NCI-H2227 treated with DMSO at 0.1 percent for 48 hours (cell line): Measurements from ENCODE around the gene RAG2.
"Not testable (repeated sequence)": the region's sequence is repeated elsewhere in the genome, so short reads cannot be mapped to it uniquely, and the experiment has no call there.

Experiments
- DNase-seq: peaks from one replicate; lab custom pipeline; 2025; lab: John Stamatoyannopoulos, UW

RAG2 gene

GRCh38 chr11:36600180-36600579, 2.1 kb upstream of the RAG2 start:
- DNase-seq: no peak

GRCh38 chr11:36596880-36597279, 1.2 kb downstream of the RAG2 start:
- DNase-seq: no peak

- DNase-seq: peak; percentile 95
Observed at GRCh38 chr11:36594316-36594989, 3.6 kb downstream of the RAG2 start, which contains the start of gene IFTAP. Gene IFTAP, plus strand, starts transcription at chr11:36594502. Its CDS starts 15,602 bp downstream, at chr11:36610104.

GRCh38 chr11:36591433-36591832, 6.6 kb downstream of the RAG2 start:
- no peak for DNase-seq

GRCh38 chr11:36590513-36590912, 7.5 kb downstream of the RAG2 start:
- DNase-seq: no peak

- no peak for DNase-seq
Observed at GRCh38 chr11:36588099-36588498, 9.9 kb downstream of the RAG2 start.

- no peak for DNase-seq
Observed at GRCh38 chr11:36586543-36586942, 11.5 kb downstream of the RAG2 start.

GRCh38 chr11:36583667-36584066, 14.4 kb downstream of the RAG2 start:
- no peak for DNase-seq

GRCh38 chr11:36581536-36581935, 16.5 kb downstream of the RAG2 start:
- no peak for DNase-seq

GRCh38 chr11:36578458-36578857, 19.6 kb downstream of the RAG2 start:
- DNase-seq: peak; percentile 28

GRCh38 chr11:36577859-36578258, 20.2 kb downstream of the RAG2 start:
- peak; percentile 28 for DNase-seq

- no peak for DNase-seq
Observed at GRCh38 chr11:36577373-36577772, 20.7 kb downstream of the RAG2 start.

- no peak for DNase-seq
Observed at GRCh38 chr11:36574486-36574885, 23.6 kb downstream of the RAG2 start.

- DNase-seq: no peak
Observed at GRCh38 chr11:36569095-36569494, 28.9 kb downstream of the RAG2 start.

- DNase-seq: no peak
Observed at GRCh38 chr11:36567694-36568093, 30.3 kb downstream of the RAG2 start, which contains the start of gene RAG1. Gene RAG1, plus strand, starts transcription at chr11:36568007. Its CDS starts 5,298 bp downstream, at chr11:36573305.

- DNase-seq: no peak
Observed at GRCh38 chr11:36566407-36567053, 31.5 kb downstream of the RAG2 start.

- DNase-seq: peak; percentile 42
Observed at GRCh38 chr11:36565031-36565610, 32.9 kb downstream of the RAG2 start.

- DNase-seq: peak; percentile 86
Observed at GRCh38 chr11:36564376-36565030, 33.5 kb downstream of the RAG2 start.

- no peak for DNase-seq
Observed at GRCh38 chr11:36558571-36559413, 39.2 kb downstream of the RAG2 start.

GRCh38 chr11:36557991-36558390, 40.0 kb downstream of the RAG2 start:
- no peak for DNase-seq

- DNase-seq: not testable (repeated sequence)
Observed at GRCh38 chr11:36557390-36557789, 40.6 kb downstream of the RAG2 start.
